HCT116 (cell line): ENCODE results near the gene CHTOP. TPM values are rescaled to one million over a fixed set of nuclear protein-coding genes. Genes with fewer than 3 reads are reported as not detected.

ENCODE experiments used
- ATAC-seq: fragments of 200-7000 bp; cut with Tn5 transposase; 2 replicates; pipeline ENCODE4 v1.9.1; 2020; ENCODE audit warnings: mild to moderate bottlenecking, moderate library complexity
- BruUV-seq: library from RNA; stranded (reverse); fragments of 400-500 nt; replicated peaks from 2 replicates; lab custom pipeline; 2021; lab: Mats Ljungman, UMichigan
- CTCF ChIA-PET: fragments of 300-600 bp; sonication (Branson Sonifier 250); formaldehyde crosslinking; loops from one replicate; lab custom pipeline; 2021; ENCODE audit warnings: antibody characterized with exemption; lab: Charles Lee
- POLR2A ChIA-PET: fragments of 300-600, 350-600 bp; sonication (Branson Sonifier 250); formaldehyde crosslinking; loops from one replicate; lab custom pipeline; 2021; ENCODE audit warnings: antibody characterized with exemption; lab: Charles Lee
- RAD21 ChIA-PET, 2 experiments: fragments of 300-600 bp; sonication (Branson Sonifier 250); formaldehyde crosslinking; loops; one replicate each; lab custom pipeline; 2023; ENCODE audit warnings: low total read pairs in 2 of 2; ENCODE audit not compliant: uncharacterized antibody in 2 of 2, unreplicated experiment in 2 of 2, low non-redundant PET in 1 of 2; lab: Charles Lee
- DNase-seq: peaks from one replicate; pipeline ENCODE4 v3.0.0-alpha.2; 2010; ENCODE audit warnings: low read depth, low spot score
- H2AFZ ChIP-seq: fragments of 200-600 bp; shearing (Covaris generic), sonication (generic); 2 replicates; pipeline ENCODE4 v1.6.1; 2017; ENCODE audit warnings: low read depth, mixed run types, mixed read lengths, antibody characterized with exemption, low read length; ENCODE audit not compliant: poor library complexity, severe bottlenecking
- H3K27ac ChIP-seq: 2 replicates; pipeline ENCODE4 v1.5.1; 2012; ENCODE audit warnings: low read depth, low read length
- H3K27me3 ChIP-seq: fragments of 200-600 bp; sonication (generic); 2 replicates; pipeline ENCODE4 v1.6.1; 2016; ENCODE audit warnings: mixed run types, low read length, mixed read lengths; ENCODE audit not compliant: insufficient read depth
- H3K36me3 ChIP-seq, 2 experiments: fragments of 200-500 bp in 1 of 2; fragments of 200-600 bp in 1 of 2; sonication (Bioruptor generic) in 1 of 2; sonication (generic) in 1 of 2; 2 replicates each; pipeline versions ENCODE4 v1.5.1 to v1.6.1; 2014 to 2016; ENCODE audit warnings: low read length in 2 of 2, inconsistent platforms in 1 of 2, mixed read lengths in 1 of 2, mixed run types in 1 of 2; ENCODE audit not compliant: insufficient read depth in 2 of 2, control insufficient read depth in 1 of 2
- H3K4me1 ChIP-seq, 2 experiments: fragments of 200-600 bp in 1 of 2; sonication (generic) in 1 of 2; 2 replicates each; pipeline versions ENCODE4 v1.5.1 to v1.6.1; 2012 to 2017; ENCODE audit warnings: low read length in 2 of 2, inconsistent platforms in 1 of 2, mild to moderate bottlenecking in 1 of 2, mixed read lengths in 1 of 2, mixed run types in 1 of 2, moderate library complexity in 1 of 2; ENCODE audit not compliant: insufficient read depth in 2 of 2, control insufficient read depth in 1 of 2
- H3K4me2 ChIP-seq: fragments of 200-600 bp; sonication (generic); 2 replicates; pipeline ENCODE4 v1.6.1; 2017; ENCODE audit warnings: mixed run types, low read length, mixed read lengths
- H3K4me3 ChIP-seq, 2 experiments: fragments of 200-600 bp in 1 of 2; sonication (generic) in 1 of 2; replicated peaks in 1 of 2; 2 replicates each; pipeline ENCODE4 v1.5.1; 2011 to 2016; ENCODE audit warnings: low read length in 2 of 2, control low read depth in 1 of 2, low read depth in 1 of 2, mild to moderate bottlenecking in 1 of 2, mixed read lengths in 1 of 2, mixed run types in 1 of 2
- H3K79me2 ChIP-seq: fragments of 200-600 bp; sonication (generic); 2 replicates; pipeline ENCODE4 v1.6.1; 2017; ENCODE audit warnings: mild to moderate bottlenecking, mixed run types, low read length, moderate library complexity, mixed read lengths; ENCODE audit not compliant: insufficient read depth
- H3K9ac ChIP-seq: fragments of 200-600 bp; sonication (generic); 2 replicates; pipeline ENCODE4 v1.6.1; 2016; ENCODE audit warnings: low read length, mixed read lengths
- H3K9me2 ChIP-seq: fragments of 200-600 bp; sonication (generic), shearing (Covaris generic); 2 replicates; pipeline ENCODE4 v1.6.1; 2017; ENCODE audit warnings: mixed run types, mild to moderate bottlenecking, moderate library complexity; ENCODE audit not compliant: insufficient read depth
- H3K9me3 ChIP-seq, 2 experiments: fragments of 200-500 bp in 1 of 2; fragments of 200-600 bp in 1 of 2; sonication (Bioruptor generic) in 1 of 2; sonication (generic) in 1 of 2; 2 replicates each; pipeline ENCODE4 v1.6.1; 2014 to 2017; ENCODE audit warnings: low read length in 2 of 2, mixed read lengths in 2 of 2, inconsistent platforms in 1 of 2, low read depth in 1 of 2, mild to moderate bottlenecking in 1 of 2, mixed run types in 1 of 2, moderate library complexity in 1 of 2; ENCODE audit not compliant: control insufficient read depth in 1 of 2, insufficient read depth in 1 of 2
- H4K20me1 ChIP-seq: fragments of 200-600 bp; sonication (generic), shearing (Covaris generic); 2 replicates; pipeline ENCODE4 v1.6.1; 2017; ENCODE audit warnings: mixed run types, mild to moderate bottlenecking, moderate library complexity; ENCODE audit not compliant: insufficient read depth
- ATF3 ChIP-seq: IDR thresholded peaks from 2 replicates; pipeline ENCODE4 v1.6.1; 2012
- CBX3 ChIP-seq: IDR thresholded peaks from 2 replicates; pipeline ENCODE4 v1.6.1; 2012; ENCODE audit warnings: low read depth
- EGR1 ChIP-seq: IDR thresholded peaks from 2 replicates; pipeline ENCODE4 v1.6.1; 2012; ENCODE audit warnings: low read depth
- ELF1 ChIP-seq: IDR thresholded peaks from 2 replicates; pipeline ENCODE4 v1.6.1; 2012; ENCODE audit warnings: low read depth, borderline replicate concordance
- EZH2 ChIP-seq: fragments of 200-600 bp; sonication (generic); IDR thresholded peaks from 2 replicates; pipeline ENCODE4 v1.6.1; 2017; ENCODE audit warnings: antibody characterized with exemption, mixed run types
- EZH2phosphoT487 ChIP-seq: fragments of 200-600 bp; IDR thresholded peaks from 2 replicates; pipeline ENCODE4 v1.6.1; 2018; ENCODE audit warnings: antibody characterized with exemption, borderline replicate concordance
- FOSL1 ChIP-seq: IDR thresholded peaks from 2 replicates; pipeline ENCODE4 v1.6.1; 2012; ENCODE audit warnings: low read depth
- JUND ChIP-seq: IDR thresholded peaks from 2 replicates; pipeline ENCODE4 v1.6.1; 2012
- MAX ChIP-seq: IDR thresholded peaks from 2 replicates; pipeline ENCODE4 v1.6.1; 2012
- POLR2A ChIP-seq: IDR thresholded peaks from 2 replicates; pipeline ENCODE4 v1.7.0; 2011; ENCODE audit warnings: borderline replicate concordance; ENCODE audit not compliant: insufficient read depth, insufficient read length; ENCODE audit errors: extremely low read depth
- POLR2AphosphoS5 ChIP-seq: IDR thresholded peaks from 2 replicates; pipeline ENCODE4 v1.6.1; 2011; ENCODE audit warnings: mild to moderate bottlenecking, low read depth, low read length, moderate library complexity
- RAD21 ChIP-seq: IDR thresholded peaks from 2 replicates; pipeline ENCODE4 v1.6.1; 2012; ENCODE audit warnings: low read depth, mild to moderate bottlenecking
- SIN3A ChIP-seq: IDR thresholded peaks from 2 replicates; pipeline ENCODE4 v1.6.1; 2012; ENCODE audit warnings: low read depth
- SP1 ChIP-seq: IDR thresholded peaks from 2 replicates; pipeline ENCODE4 v1.6.1; 2012; ENCODE audit warnings: low read depth
- TCF7L2 ChIP-seq: IDR thresholded peaks from 2 replicates; pipeline ENCODE4 v1.7.0; 2011; ENCODE audit warnings: borderline replicate concordance, inconsistent platforms; ENCODE audit not compliant: insufficient read depth, insufficient read length; ENCODE audit errors: extremely low read depth
- YY1 ChIP-seq: IDR thresholded peaks from 2 replicates; pipeline ENCODE4 v1.6.1; 2011; ENCODE audit warnings: low read length, low read depth, moderate library complexity, mild to moderate bottlenecking; ENCODE audit not compliant: insufficient replicate concordance; ENCODE audit errors: extremely low read depth
- ZBTB33 ChIP-seq: IDR thresholded peaks from 2 replicates; pipeline ENCODE4 v1.6.1; 2011; ENCODE audit warnings: mild to moderate bottlenecking, low read length, moderate library complexity; ENCODE audit not compliant: insufficient replicate concordance; ENCODE audit errors: extremely low read depth
- ZNF274 ChIP-seq: fragments of 200-500 bp; sonication (Bioruptor generic); IDR thresholded peaks from 2 replicates; pipeline ENCODE4 v1.6.1; 2014; ENCODE audit warnings: mild to moderate bottlenecking, low read depth, low read length, inconsistent platforms
- intact Hi-C: fragments of 100-400 bp; cut with micrococcal nuclease; formaldehyde crosslinking; loops from 2 replicates; pipeline ENCODE4 v1.10.0; 2022
- total RNA-seq: library from RNA; stranded (reverse); gene quantifications from one replicate; pipeline ENCODE4 v1.2.1, GENCODE V29; 2021; ENCODE audit not compliant: unreplicated experiment

Gene CHTOP
- total RNA-seq, 1 experiment from 2014 or later: 110 TPM

- TF ChIP-seq SP1: no peak
- TF ChIP-seq ELF1: no peak
- no peak for TF ChIP-seq YY1
- no peak for TF ChIP-seq EZH2
- no peak for TF ChIP-seq ZBTB33
Measured at GRCh38 chr1:153607381-153607780, 26.5 kb upstream of the CHTOP start (continued).

- H3K36me3 ChIP-seq: peaks cover 3 to 17% of the 10 kb centered on the region in 2 experiments; a peak in 3 of 4 replicates
- H3K27ac ChIP-seq: peak overlapping the region; percentile 72
- intact Hi-C loops: no loop called here
- peak overlapping the region; percentile 73 for H3K9ac ChIP-seq
- no peaks in the 10 kb centered on the region for H3K27me3 ChIP-seq
- peaks cover 35 to 57% of the 10 kb centered on the region in 2 experiments for H3K4me1 ChIP-seq
- ChIA-PET CTCF (no interaction called here), RAD21 (no interaction called here), POLR2A (interaction anchor here (0.6 to 9.1 kb wide), 6 partner anchors 19 to 74 kb away, joined by 3 to 61 read pairs (median 8); partner anchors contain the start of genes CHTOP, S100A13 and S100A6)
- H3K79me2 ChIP-seq: peaks cover 58% of the 10 kb centered on the region
- H3K9me3 ChIP-seq: no peaks in the 10 kb centered on the region
- TSS peak; percentile 63 for BruUV-seq
- H3K9me2 ChIP-seq: no peaks in the 10 kb centered on the region
- peak overlapping the region; percentile 51 to 59 for H3K4me3 ChIP-seq
- peak; percentile 12 for ATAC-seq
- DNase-seq: no peak
- peak overlapping the region; percentile 88 for H3K4me2 ChIP-seq
- H2AFZ ChIP-seq: no peak overlapping the region
- no peaks in the 10 kb centered on the region for H4K20me1 ChIP-seq
- TF ChIP-seq TCF7L2 (no peak), RAD21 (no peak), ZNF274 (no peak), ATF3 (no peak), ZBTB33 (no peak), EGR1 (no peak), EZH2phosphoT487 (no peak), SP1 (no peak), POLR2AphosphoS5 (no peak), EZH2 (no peak), MAX (no peak), POLR2A (no peak), FOSL1 (no peak), SIN3A (no peak), JUND (no peak), CBX3 (no peak)
Measured at GRCh38 chr1:153608089-153608682, 25.7 kb upstream of the CHTOP start.
